ENCODE data around the gene TECPR1. TPM values are rescaled to one million over a fixed set of nuclear protein-coding genes. Genes with fewer than 3 reads are reported as not detected.

Gene TECPR1
- total and polyA plus RNA-seq, 2 donors (not counting 1 experiment from before 2014, with no cell fraction given): 20.9 to 52.2 TPM

- TF ChIP-seq, protein P1, sequence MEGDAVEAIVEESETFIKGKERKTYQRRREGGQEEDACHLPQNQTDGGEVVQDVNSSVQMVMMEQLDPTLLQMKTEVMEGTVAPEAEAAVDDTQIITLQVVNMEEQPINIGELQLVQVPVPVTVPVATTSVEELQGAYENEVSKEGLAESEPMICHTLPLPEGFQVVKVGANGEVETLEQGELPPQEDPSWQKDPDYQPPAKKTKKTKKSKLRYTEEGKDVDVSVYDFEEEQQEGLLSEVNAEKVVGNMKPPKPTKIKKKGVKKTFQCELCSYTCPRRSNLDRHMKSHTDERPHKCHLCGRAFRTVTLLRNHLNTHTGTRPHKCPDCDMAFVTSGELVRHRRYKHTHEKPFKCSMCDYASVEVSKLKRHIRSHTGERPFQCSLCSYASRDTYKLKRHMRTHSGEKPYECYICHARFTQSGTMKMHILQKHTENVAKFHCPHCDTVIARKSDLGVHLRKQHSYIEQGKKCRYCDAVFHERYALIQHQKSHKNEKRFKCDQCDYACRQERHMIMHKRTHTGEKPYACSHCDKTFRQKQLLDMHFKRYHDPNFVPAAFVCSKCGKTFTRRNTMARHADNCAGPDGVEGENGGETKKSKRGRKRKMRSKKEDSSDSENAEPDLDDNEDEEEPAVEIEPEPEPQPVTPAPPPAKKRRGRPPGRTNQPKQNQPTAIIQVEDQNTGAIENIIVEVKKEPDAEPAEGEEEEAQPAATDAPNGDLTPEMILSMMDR (IDR thresholded peaks at IDR 0.05): no peak
- no peak for TF ChIP-seq EZH2 (IDR thresholded peaks at IDR 0.05; ENCODE audit: borderline replicate concordance, insufficient read depth, low read depth, low read length, poor library complexity, severe bottlenecking)
- ChIA-PET CTCF (interaction anchor here (0.7 kb wide), 1 partner anchor 28 kb away, joined by 3 read pairs; no protein-coding TSS in a partner anchor), POLR2A (no interaction called here)
- Histone ChIP-seq H2AFZ (ENCODE audit: insufficient read depth, low read depth, low read length, poor library complexity, severe bottlenecking) (no peak overlapping the region), H3K4me1 (ENCODE audit: control insufficient read depth in 2 of 2, insufficient read depth in 2 of 2, low read length in 2 of 2) (no peaks in the 10 kb centered on the region), H3K27ac (ENCODE audit: low read length in 2 of 2) (no peak overlapping the region), H3K9ac (ENCODE audit: low read length) (no peak overlapping the region), H3K4me2 (replicated peaks; ENCODE audit: low read depth, low read length, poor library complexity, severe bottlenecking) (no peak overlapping the region), H4K20me1 (ENCODE audit: control insufficient read depth, insufficient read depth, low read length, poor library complexity, severe bottlenecking) (peaks cover under 1% of the 10 kb centered on the region), H3K27me3 (replicated peaks in 1 of 4; ENCODE audit: control extremely low read depth in 1 of 4, control insufficient read depth in 3 of 4, insufficient read depth in 4 of 4, low read length in 3 of 4) (no peaks in the 10 kb centered on the region), H3K79me2 (ENCODE audit: control insufficient read depth, insufficient read depth, low read length) (no peaks in the 10 kb centered on the region), H3K4me3 (ENCODE audit: control extremely low read depth in 1 of 5, extremely low read depth in 1 of 5, insufficient read depth in 1 of 5, low read depth in 2 of 5, low read length in 4 of 5) (no peak overlapping the region), H3K36me3 (replicated peaks in 1 of 2; ENCODE audit: control extremely low read depth in 1 of 2, control insufficient read depth in 1 of 2, extremely low read depth in 1 of 2, insufficient read depth in 2 of 2, low read length in 1 of 2) (peaks cover 0 to 51% of the 10 kb centered on the region in 2 experiments), H3K9me3 (ENCODE audit: control extremely low read depth in 1 of 3, control insufficient read depth in 2 of 3, insufficient read depth in 1 of 3, low read length in 2 of 3) (no peaks in the 10 kb centered on the region)
- DNase-seq (no peak), ATAC-seq (ENCODE audit: low read depth) (no peak)
- WGBS (ENCODE audit: insufficient coverage): 85% methylated on average over 11 of the region's 11 CpGs
- Mint-ChIP-seq H3K4me1 (no peaks in the 10 kb centered on the region), H3K27me3 (no peaks in the 10 kb centered on the region), H3K9me3 (ENCODE audit: insufficient read depth) (no peaks in the 10 kb centered on the region), H3K4me3 (no peak overlapping the region), H3K27ac (no peak overlapping the region)
- intact Hi-C loops (cut with micrococcal nuclease): no loop called here
Measured at GRCh38 chr7:98229441-98229840, 22.6 kb downstream of the TECPR1 start.

DNA sequence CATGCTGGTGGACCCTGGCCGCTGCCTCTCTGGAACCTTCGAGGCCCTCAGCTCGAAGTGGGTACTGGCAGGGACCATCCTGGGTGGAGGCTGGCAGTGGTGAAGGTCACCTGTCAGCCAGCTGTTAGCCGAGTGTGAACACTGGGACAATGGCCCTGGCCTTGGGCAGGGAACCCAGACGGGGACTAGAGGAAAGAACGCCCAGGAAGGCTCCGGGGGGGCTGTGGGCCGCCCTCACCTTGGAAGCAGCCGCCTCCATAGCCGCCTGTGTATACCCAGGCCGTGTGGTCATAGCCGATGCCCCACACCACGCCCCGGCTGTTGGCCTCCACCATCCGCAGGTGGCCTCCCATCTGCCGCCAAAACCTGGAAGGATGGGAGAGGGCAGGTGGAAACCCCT, 23.2 kb downstream of the TECPR1 start:
- no peak overlapping the region for H3K4me2 ChIP-seq (replicated peaks; ENCODE audit: low read depth, low read length, poor library complexity, severe bottlenecking)
- H3K4me3 ChIP-seq (ENCODE audit: control extremely low read depth in 1 of 5, extremely low read depth in 1 of 5, insufficient read depth in 1 of 5, low read depth in 2 of 5, low read length in 4 of 5): no peak overlapping the region
- no peak overlapping the region for H3K4me3 Mint-ChIP-seq
- ChIA-PET CTCF (no interaction called here), POLR2A (no interaction called here)
- no peaks in the 10 kb centered on the region for H3K27me3 Mint-ChIP-seq
- H3K9ac ChIP-seq (ENCODE audit: low read length): no peak overlapping the region
- no peaks in the 10 kb centered on the region for H3K79me2 ChIP-seq (ENCODE audit: control insufficient read depth, insufficient read depth, low read length)
- no peak overlapping the region for H2AFZ ChIP-seq (ENCODE audit: insufficient read depth, low read depth, low read length, poor library complexity, severe bottlenecking)
- ATAC-seq (ENCODE audit: low read depth): no peak
- TF ChIP-seq EZH2 (IDR thresholded peaks at IDR 0.05; ENCODE audit: borderline replicate concordance, insufficient read depth, low read depth, low read length, poor library complexity, severe bottlenecking): no peak
- TF ChIP-seq, protein P1 (IDR thresholded peaks at IDR 0.05): no peak
- no peak overlapping the region for H3K27ac Mint-ChIP-seq
- H3K4me1 ChIP-seq (ENCODE audit: control insufficient read depth in 2 of 2, insufficient read depth in 2 of 2, low read length in 2 of 2): no peaks in the 10 kb centered on the region
- peaks cover 0 to 3% (median 0%) of the 10 kb centered on the region in 4 experiments for H3K27me3 ChIP-seq (replicated peaks in 1 of 4; ENCODE audit: control extremely low read depth in 1 of 4, control insufficient read depth in 3 of 4, insufficient read depth in 4 of 4, low read length in 3 of 4)
- no peak overlapping the region for H3K27ac ChIP-seq (ENCODE audit: low read length in 2 of 2)
- WGBS (ENCODE audit: insufficient coverage): over 99% methylated on average over 16 of the region's 16 CpGs
- peaks cover 7% of the 10 kb centered on the region for H4K20me1 ChIP-seq (ENCODE audit: control insufficient read depth, insufficient read depth, low read length, poor library complexity, severe bottlenecking)
- no peaks in the 10 kb centered on the region for H3K4me1 Mint-ChIP-seq
- no peaks in the 10 kb centered on the region for H3K9me3 Mint-ChIP-seq (ENCODE audit: insufficient read depth)
- H3K9me3 ChIP-seq (ENCODE audit: control extremely low read depth in 1 of 3, control insufficient read depth in 2 of 3, insufficient read depth in 1 of 3, low read length in 2 of 3): no peaks in the 10 kb centered on the region
- DNase-seq: no peak
- H3K36me3 ChIP-seq (replicated peaks in 1 of 2; ENCODE audit: control extremely low read depth in 1 of 2, control insufficient read depth in 1 of 2, extremely low read depth in 1 of 2, insufficient read depth in 2 of 2, low read length in 1 of 2): peaks cover 0 to 55% of the 10 kb centered on the region in 2 experiments
- intact Hi-C loops (cut with micrococcal nuclease): no loop called here

Measured in B cell (primary cell).